ENCODE data around the gene RNH1.

Gene RNH1

DNA sequence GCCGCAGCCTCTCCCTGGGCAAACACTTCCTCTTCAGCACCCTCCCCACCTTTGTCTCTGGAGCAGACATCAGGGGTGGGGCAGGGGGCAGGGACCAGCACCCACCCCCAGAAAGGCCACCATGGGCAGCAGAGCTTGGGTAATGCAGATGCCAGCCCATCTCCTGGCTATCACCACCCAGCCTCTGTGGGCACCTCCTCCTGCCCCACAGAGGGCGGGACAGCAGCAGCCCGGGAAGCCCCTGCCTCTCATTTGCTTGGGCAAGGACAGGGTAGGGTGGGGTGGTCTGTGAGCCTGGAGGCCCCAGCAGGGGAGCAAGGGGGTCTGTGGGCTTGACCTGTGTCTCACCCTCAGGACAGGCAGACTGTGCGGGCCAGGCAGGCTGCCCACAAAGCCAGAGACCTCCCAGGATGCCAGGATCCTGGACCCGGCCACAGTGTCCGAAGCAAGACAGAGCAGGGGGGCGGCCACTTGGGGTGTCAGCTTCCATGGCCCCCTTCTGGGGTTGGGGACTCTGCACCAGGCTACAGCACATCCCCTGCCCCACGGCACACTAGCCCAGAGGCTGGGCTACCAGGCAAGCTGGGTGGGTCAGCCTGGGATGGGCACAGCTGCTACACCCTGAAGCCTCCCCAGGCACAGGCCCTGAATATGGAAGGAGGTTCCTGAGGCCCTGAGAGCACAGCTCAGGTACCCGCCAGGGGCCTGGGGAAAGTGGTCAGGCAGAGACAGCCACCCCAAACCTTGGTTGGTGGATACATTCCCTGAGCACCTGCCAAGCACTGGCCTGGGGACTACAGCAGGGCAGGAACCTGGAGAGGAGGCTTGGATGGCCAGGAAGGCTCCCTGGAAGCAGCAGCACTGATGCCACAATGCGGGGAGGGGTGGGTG lies 4.5 kb downstream of the RNH1 start:
- Histone ChIP-seq H3K36me3 (ENCODE audit: insufficient read depth, low read length) (peaks cover 2% of the 10 kb centered on the region; the same call in 1 of the 2 replicates), H3K9ac (ENCODE audit: low read depth, low read length) (no peak overlapping the region), H3K9me3 (ENCODE audit: control insufficient read depth, insufficient read depth, low read length) (no peaks in the 10 kb centered on the region)

DNA sequence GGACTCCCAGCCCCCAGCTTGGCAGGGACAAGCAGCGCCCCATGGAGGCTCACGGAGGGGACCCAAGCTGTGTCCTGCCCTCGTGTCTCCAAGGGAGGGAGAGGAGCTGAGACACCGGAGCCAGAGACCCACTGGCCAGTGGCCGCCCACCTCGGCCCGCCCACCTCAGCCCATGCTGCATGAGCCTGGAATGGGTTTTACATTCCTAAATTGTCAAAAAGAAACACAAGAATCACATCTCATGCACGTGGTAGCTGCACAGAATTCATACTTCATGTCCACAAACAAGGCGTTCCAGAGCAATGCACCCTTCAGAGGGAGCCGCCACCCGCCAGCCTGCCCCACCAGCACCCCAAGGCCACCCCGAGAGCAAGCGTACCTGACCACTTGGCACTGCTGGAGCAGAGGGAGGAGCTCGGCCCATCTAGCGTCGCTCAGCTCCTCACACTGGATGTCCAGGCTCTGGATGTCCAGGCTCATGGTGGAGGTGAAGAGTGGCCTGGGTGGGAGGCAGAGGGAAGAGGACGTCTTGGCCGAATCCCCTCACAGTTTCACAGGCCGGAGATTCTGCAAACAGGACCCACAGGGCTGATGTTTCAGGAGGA lies 5.3 kb downstream of the RNH1 start:
- Histone ChIP-seq H3K9ac (ENCODE audit: low read depth, low read length) (no peak overlapping the region), H3K9me3 (ENCODE audit: control insufficient read depth, insufficient read depth, low read length) (no peaks in the 10 kb centered on the region), H3K36me3 (ENCODE audit: insufficient read depth, low read length) (peaks cover 10% of the 10 kb centered on the region), H3K4me1 (ENCODE audit: insufficient read depth, low read length) (peaks cover 6% of the 10 kb centered on the region; the same call in 1 of the 2 replicates)

More for the DNA sequence above, 4.5 kb downstream of the RNH1 start:
- peaks cover 6% of the 10 kb centered on the region; the same call in 1 of the 2 replicates for H3K4me1 ChIP-seq (ENCODE audit: insufficient read depth, low read length)

DNA sequence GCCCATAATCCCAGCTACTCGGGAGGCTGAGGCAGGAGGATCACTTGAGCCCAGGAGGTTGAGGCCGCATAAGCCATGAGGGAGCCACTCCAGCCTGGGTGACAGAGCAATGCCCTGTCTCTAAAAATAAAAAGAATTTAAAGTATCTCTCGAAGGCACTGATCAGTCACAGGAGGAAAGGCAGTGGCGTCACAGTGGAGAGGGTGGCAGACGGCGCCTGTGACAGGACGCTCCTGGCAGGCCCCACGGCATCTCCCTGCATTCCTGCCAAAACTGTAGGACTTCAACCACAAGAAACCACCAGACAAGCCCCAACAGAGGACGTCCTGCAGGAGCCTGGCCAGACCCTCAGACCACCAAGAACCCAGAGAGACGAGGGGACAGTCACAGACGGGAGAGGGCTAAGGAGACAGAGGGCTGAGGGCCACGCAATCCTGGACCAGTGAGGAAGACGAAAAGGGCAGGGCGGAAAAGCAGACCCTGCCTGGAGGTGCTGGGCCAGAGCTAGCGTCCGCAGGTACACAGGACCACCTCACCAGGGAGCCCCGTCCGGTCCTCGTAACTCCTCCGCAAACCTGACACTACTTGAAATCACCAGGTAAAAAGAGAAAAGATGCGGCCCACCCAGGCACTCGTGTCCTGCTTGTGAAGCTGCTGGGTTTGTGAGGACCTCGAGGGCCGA lies 5.9 kb downstream of the RNH1 start:
- Histone ChIP-seq H3K4me1 (ENCODE audit: insufficient read depth, low read length) (peaks cover 6% of the 10 kb centered on the region; the same call in 1 of the 2 replicates), H3K9ac (ENCODE audit: low read depth, low read length) (no peak overlapping the region), H3K36me3 (ENCODE audit: insufficient read depth, low read length) (peaks cover 10% of the 10 kb centered on the region), H3K9me3 (ENCODE audit: control insufficient read depth, insufficient read depth, low read length) (no peaks in the 10 kb centered on the region)

DNA sequence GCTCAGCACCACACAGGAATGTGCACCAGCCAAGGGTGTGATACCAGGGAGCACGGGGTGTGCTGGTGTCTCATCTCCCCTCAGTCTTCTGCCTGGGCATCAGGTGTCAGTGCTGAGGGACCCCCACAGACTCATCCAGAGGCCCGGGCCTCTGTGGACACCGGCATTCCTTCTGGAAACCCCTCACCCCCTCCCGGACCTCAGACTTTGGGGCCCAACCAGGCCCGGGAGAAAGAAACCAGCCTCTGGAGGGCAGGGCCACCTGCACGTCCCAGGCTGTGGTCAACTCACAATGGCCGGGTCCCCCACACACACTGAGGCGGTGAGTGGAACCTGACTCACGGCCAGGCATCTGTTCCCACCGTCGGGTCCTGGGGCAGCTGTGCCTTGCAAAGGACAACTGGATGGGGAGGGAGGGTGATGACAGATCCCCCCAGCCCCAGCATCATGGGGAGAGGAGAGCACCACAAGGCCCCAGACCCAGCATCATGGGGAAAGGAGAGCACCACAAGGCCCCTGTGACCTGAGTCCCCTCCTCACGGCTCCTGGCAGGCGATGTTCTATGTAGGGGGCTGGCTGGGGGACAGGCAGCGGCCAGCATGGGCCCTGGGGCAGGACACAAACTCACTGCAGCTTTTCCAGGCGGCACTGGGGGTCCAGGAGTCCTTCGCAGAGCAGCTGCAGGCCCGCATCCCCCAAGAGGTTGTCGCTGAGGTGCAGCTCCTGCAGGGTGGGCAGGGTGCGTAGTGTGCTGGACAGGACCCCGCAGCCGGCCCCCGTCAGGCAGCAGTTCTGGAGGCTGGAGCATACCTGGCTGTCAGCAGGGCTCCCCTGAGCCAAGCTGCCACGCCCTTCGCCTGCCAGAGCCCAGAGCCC lies 7.6 kb downstream of the RNH1 start:
- Histone ChIP-seq H3K9me3 (ENCODE audit: control insufficient read depth, insufficient read depth, low read length) (no peaks in the 10 kb centered on the region), H3K9ac (ENCODE audit: low read depth, low read length) (no peak overlapping the region), H3K36me3 (ENCODE audit: insufficient read depth, low read length) (peaks cover 10% of the 10 kb centered on the region), H3K4me1 (ENCODE audit: insufficient read depth, low read length) (no peaks in the 10 kb centered on the region)

DNA sequence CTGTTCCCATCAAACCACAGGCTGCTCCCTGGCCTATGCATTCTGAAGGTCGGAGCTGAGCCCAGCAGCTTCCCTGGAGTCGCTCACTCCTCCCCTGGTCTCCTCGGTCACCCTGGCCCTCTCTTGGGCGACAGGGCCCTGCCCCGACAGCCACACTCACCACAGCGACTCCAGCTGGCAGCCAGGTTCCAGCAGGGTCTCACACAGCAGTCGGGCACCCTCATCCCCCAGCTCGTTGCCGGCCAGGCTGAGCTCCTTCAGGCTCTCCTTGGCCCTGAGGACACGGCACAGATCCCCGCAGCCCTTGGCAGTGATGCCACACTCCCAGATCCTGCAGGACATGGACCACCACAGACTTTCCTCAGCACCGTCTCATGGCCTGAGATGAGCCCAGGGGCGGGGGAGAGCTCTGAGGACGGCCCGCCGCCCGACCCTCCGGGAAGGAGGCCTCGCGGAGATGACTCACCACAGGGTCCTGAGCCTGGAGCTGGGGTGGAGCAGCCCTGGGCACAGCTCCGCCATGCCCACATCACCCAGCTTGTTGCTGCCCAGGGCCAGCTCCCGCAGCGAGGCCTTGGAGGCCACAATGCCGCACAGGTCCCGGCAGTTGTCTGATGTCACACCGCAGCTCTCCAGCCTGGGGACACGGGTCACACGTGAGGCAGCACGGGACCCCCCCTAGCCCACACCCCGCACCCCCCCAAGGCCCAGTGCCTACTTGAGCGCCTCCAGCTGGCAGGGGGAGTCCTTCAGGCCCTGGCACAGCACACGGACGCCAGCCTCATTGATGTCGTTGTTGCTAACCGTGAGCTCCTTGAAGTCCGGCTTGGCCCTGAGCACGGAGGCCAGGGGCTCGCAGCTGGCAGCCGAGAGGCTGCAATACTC lies 8.5 kb downstream of the RNH1 start:
- H3K9me3 ChIP-seq (ENCODE audit: control insufficient read depth, insufficient read depth, low read length), result no peaks in the 10 kb centered on the region
- H3K9ac ChIP-seq (ENCODE audit: low read depth, low read length), result no peak overlapping the region
- peaks cover 10% of the 10 kb centered on the region for H3K36me3 ChIP-seq (ENCODE audit: insufficient read depth, low read length)
- no peaks in the 10 kb centered on the region for H3K4me1 ChIP-seq (ENCODE audit: insufficient read depth, low read length)

DNA sequence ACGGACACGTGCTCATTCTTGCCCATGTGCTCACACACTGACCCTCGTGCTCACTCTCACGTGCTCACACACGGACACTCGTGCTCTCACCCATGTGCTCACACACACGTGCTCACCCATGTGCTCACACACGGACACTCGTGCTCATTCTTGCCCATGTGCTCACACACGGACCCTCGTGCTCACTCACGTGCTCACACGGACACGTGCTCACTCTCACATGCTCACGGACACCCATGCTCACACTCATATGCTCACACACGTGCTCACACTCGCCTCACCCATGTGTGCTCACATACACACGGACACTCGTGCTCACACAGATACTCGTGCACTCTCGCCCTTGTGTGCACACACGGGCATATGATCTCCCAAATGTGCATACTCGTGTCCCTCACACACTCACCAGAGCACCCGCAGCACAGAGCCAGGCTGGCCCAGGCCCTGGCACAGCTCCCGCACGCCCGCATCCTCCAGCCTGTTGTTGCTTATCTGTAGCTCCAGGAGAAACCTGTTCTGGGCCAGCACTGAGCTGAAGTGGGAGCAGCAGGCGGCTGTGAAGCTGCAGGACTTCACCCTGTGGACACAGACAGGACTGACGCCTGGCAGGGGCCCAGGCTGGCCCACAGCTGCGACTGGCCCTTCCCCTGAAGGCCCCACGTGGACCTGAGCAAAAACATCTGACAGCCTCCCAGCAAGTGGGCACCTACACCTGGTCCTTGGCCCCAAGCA lies 9.3 kb downstream of the RNH1 start:
- no peaks in the 10 kb centered on the region for H3K4me1 ChIP-seq (ENCODE audit: insufficient read depth, low read length)
- H3K36me3 ChIP-seq (ENCODE audit: insufficient read depth, low read length), result peaks cover 10% of the 10 kb centered on the region
- H3K9ac ChIP-seq (ENCODE audit: low read depth, low read length), result no peak overlapping the region
- H3K9me3 ChIP-seq (ENCODE audit: control insufficient read depth, insufficient read depth, low read length), result no peaks in the 10 kb centered on the region

DNA sequence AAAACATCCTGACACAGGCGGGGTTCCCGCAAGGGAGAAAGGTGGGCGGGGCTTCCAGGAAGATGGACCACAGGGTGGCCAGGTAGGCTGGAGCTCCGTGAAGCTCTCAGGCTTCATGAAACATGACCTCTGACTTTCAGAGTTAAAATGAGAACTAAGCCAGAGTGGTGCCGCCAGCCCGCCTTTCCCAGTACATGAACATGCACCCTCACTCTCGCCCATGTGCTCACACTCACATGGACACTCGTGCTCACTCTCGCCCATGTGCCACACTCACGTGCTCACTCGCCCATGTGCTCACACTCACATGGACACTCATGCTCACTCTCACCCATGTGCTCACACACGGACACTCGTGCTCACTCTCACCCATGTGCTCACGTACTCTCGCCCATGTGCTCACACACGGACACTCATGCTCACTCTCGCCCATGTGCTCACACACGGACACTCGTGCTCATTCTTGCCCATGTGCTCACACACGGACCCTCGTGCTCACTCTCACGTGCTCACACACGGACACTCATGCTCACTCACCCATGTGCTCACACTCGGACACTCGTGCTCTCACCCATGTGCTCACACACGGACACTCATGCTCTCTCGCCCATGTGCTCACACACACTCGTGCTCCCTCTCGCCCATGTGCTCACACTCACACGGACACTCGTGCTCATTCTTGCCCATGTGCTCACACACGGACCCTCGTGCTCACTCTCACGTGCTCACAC lies 10.0 kb downstream of the RNH1 start:
- Histone ChIP-seq H3K36me3 (ENCODE audit: insufficient read depth, low read length) (peaks cover 10% of the 10 kb centered on the region), H3K9me3 (ENCODE audit: control insufficient read depth, insufficient read depth, low read length) (no peaks in the 10 kb centered on the region)

DNA sequence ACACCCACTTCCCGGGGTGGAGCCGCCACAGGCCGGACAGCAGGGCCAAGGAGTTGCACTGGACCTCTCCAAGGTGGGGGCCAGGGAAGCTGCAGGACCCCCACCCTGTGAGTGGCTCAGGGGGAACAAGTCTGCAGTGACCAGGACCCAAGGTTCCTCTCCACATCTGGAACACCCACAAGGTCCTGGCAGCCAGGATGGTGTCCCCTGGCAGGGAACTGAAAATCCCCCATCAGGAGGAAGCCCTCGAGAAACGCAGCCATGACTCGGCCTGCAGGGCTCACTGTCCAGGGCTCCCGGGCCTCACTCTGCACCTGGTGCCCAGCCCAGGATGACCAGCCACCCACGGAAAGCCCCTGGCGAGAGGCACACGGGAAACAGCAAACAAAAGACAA lies 11.5 kb downstream of the RNH1 start:
- H3K4me1 ChIP-seq (ENCODE audit: insufficient read depth, low read length), result no peaks in the 10 kb centered on the region
- peaks cover 10% of the 10 kb centered on the region for H3K36me3 ChIP-seq (ENCODE audit: insufficient read depth, low read length)
- no peak overlapping the region for H3K9ac ChIP-seq (ENCODE audit: low read depth, low read length)
- H3K9me3 ChIP-seq (ENCODE audit: control insufficient read depth, insufficient read depth, low read length), result no peaks in the 10 kb centered on the region

More for the DNA sequence above, 10.0 kb downstream of the RNH1 start:
- Histone ChIP-seq H3K4me1 (ENCODE audit: insufficient read depth, low read length) (no peaks in the 10 kb centered on the region), H3K9ac (ENCODE audit: low read depth, low read length) (no peak overlapping the region)

DNA sequence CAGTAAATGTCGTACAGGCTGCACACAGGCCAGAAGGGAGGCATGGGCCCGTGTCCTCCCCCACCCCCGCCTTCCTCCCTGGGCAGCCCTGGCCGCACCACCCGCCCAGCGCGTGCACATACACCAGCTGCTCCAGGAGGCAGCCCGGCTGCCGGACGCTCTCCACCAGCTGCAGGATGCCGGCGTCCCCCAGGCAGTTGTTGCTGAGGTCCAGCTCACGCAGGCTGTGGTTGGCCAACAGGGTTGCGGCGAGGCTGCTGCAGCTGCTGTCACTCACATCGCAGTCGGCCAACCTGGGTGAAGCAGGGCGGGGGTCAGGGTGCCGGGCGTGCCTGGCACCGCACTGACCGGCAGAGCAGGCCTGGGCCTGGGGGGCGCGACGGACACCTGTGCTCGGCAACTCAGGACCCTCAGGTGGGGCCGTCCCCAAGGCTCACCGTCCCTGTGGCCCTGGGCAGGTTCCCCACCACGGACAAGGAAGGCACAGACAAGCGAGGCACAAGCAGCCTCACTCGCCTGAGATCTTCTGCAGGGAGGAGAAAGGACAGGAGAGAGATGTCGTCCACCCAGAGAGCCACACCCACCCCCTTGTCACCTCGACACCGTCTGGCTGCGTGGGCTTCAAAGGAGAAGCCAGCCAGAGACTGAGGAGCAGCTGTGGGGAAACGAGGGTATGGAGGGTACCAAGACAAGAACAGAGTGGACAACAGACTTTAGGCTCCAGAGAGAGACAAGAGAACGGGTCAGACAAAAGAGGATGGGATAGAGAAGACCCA lies 12.1 kb downstream of the RNH1 start:
- Histone ChIP-seq H3K36me3 (ENCODE audit: insufficient read depth, low read length) (peaks cover 10% of the 10 kb centered on the region), H3K4me1 (ENCODE audit: insufficient read depth, low read length) (no peaks in the 10 kb centered on the region), H3K9ac (ENCODE audit: low read depth, low read length) (no peak overlapping the region), H3K9me3 (ENCODE audit: control insufficient read depth, insufficient read depth, low read length) (no peaks in the 10 kb centered on the region)

DNA sequence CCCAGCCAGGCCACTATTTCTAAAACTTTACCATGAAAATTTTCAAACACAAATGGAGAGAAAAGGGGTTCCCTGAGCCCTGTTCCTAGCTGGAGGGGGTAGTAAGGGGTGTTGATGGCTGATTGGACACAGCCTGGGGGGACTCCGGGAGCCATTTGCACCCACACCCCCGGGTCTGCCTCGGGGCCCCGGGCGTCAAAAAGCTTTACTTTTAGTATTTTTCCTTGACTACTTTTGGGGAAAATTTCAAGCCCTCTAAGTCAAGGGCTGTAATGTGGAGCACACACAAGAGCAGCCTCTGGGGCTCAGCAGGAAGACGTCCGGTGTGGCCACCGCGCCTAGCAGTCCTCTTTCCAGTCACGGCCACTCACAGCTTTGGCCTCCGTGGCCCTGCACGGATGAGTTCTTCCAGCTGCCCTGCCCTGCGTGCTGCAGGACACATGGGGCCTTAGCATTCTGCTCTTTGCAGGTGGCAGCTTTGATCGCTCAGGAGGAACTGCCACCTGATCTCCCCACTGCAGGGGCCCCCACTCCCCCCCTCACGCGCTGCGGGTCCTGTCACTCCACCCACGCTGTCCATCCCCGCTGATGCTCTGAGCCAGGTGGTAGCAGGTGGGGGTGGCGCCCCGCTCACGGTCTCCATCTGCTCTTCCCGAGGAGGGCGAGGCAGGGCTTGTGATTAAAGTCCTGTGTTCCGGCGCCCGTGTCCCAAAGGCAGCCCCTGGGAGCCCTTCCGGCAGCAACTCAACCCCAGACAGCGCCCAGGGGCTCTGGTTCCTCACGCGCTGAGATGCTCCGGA lies 14.4 kb downstream of the RNH1 start:
- Histone ChIP-seq H3K9ac (ENCODE audit: low read depth, low read length) (no peak overlapping the region), H3K4me1 (ENCODE audit: insufficient read depth, low read length) (no peaks in the 10 kb centered on the region), H3K36me3 (ENCODE audit: insufficient read depth, low read length) (peaks cover 9% of the 10 kb centered on the region), H3K9me3 (ENCODE audit: control insufficient read depth, insufficient read depth, low read length) (no peaks in the 10 kb centered on the region)

DNA sequence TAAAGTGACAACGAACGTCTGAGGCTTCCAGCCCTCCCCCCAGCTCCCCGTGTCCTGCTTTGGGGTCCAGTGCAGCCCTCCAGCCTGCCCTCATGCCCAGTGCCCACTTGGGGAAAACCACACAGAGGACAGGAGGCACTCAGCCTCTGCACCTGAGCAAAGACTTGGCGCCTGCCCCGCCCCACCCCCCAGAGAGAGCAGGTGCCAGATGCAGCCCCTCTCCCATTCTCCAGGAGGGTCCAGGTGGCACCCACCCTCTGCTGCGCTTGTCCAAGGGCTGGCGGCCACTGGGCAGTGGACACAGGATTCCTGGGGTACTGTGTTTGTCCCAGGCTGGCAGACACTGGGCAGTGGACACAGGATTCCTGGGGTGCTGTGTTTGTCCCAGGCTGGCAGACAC lies 15.7 kb downstream of the RNH1 start:
- H3K9ac ChIP-seq (ENCODE audit: low read depth, low read length), result no peak overlapping the region
- H3K4me1 ChIP-seq (ENCODE audit: insufficient read depth, low read length), result no peaks in the 10 kb centered on the region
- H3K9me3 ChIP-seq (ENCODE audit: control insufficient read depth, insufficient read depth, low read length), result no peaks in the 10 kb centered on the region
- no peaks in the 10 kb centered on the region; the same call in 1 of the 2 replicates for H3K36me3 ChIP-seq (ENCODE audit: insufficient read depth, low read length)
